Right ventricle myocardium inferior (tissue), 1 donor: ENCODE data around the gene ZNF746. TPM values are rescaled to one million over a fixed set of nuclear protein-coding genes. Genes with fewer than 3 reads are reported as not detected.
"Not testable (repeated sequence)": the region's sequence is repeated elsewhere in the genome, so short reads cannot be mapped to it uniquely, and the experiment has no call there.

Experiments
- ATAC-seq: fragments of 200-7000 bp; cut with Tn5 transposase; one replicate; pipeline ENCODE4 v1.9.1; 2020; ENCODE audit warnings: mild to moderate bottlenecking, moderate library complexity
- DNase-seq: peaks from one replicate; pipeline ENCODE4 v3.0.0; 2021; ENCODE audit errors: missing footprints
- intact Hi-C: fragments of 100-400 bp; cut with DNase I; formaldehyde crosslinking; loops from one replicate; pipeline ENCODE4 v1.11.0; 2022
- total RNA-seq: library from RNA; stranded (reverse); fragmentation: NEBNext Ultra II Directional; extraction: Animal tissue kit (Norgen Biotek cat#: 25700); gene quantifications from one replicate; pipeline ENCODE4 v1.2.1, GENCODE V29; 2021
- donor health status: DM: no; HTN: yes; CAD: no; lungs with severe emphysema.

Gene ZNF746
- total RNA-seq, 1 donor from 2014 or later, result 8.4 TPM

DNA sequence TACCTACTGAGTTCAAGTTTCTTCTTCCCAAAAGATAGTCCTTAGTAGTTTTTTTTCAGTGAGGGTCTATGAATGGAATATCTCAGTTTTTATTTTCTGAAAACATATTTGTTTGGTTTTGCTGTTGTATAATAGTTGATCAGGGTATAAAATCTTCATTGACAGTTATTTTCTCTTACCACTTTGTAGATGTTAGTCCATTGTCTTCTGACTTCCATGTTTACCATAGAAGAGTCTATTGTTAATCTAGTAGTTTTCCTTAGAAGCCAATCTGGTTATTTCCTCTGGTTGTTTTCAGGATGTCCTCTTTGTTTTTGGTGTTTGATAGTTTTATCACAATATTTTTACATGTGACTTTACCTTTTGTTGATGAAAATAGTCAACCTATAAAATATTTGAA, 31.2 kb downstream of the ZNF746 start:
- intact Hi-C loops, result no loop called here
- DNase-seq (no peak), ATAC-seq (no peak)

DNA sequence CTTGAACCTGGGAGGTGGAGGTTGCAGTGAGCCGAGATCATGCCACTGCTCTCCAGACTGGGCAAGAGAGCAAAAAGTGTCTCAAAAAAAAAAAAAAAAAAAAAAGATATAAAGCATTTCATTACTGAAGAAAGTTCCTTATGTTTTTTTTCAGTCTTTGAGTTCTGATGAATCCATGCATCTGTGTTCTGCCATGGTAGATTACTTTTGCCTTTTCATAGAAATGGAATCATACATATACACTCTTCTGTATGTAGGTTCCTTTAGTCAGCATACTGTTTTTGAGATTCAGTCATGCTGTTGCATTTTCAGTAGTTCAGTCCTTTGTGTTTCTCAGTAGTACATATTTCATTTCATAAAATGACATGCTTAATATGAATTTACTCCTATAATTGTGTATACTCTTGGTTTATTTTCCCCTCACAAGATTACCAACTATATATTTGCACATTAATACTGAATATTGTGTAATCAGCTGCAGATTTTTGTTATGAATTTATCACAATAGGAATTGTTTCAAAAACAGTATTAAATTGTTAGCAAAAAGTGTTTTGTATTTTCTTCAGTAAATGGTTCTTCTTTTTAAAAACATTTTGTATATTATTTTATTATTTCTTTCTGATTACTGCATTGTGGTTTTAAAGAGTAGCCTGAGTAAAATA, 34.0 kb downstream of the ZNF746 start:
- intact Hi-C loops, result no loop called here

DNA sequence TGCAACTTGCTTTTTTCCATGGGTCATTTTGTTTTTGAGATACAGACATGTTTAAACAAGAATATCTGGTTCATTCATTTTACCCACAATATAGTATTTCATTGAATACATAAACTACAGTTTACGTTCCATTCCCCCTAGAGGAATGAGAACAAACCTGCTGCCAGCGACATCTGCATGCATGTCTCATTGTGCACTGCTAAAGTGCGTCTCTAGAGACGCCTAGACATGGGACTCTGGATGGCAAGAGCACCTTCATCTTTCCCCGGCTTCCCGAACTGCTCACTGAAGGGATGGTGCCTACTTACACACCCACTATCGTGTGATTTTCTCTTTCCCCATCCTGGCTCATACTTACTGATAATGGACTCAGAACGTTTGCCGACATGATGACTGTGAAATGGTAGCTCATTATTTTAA, 35.5 kb downstream of the ZNF746 start:
- ATAC-seq (no peak), DNase-seq (no peak)
- intact Hi-C loops, result no loop called here

More for the DNA sequence above, 34.0 kb downstream of the ZNF746 start:
- DNase-seq, result no peak
- no peak for ATAC-seq

DNA sequence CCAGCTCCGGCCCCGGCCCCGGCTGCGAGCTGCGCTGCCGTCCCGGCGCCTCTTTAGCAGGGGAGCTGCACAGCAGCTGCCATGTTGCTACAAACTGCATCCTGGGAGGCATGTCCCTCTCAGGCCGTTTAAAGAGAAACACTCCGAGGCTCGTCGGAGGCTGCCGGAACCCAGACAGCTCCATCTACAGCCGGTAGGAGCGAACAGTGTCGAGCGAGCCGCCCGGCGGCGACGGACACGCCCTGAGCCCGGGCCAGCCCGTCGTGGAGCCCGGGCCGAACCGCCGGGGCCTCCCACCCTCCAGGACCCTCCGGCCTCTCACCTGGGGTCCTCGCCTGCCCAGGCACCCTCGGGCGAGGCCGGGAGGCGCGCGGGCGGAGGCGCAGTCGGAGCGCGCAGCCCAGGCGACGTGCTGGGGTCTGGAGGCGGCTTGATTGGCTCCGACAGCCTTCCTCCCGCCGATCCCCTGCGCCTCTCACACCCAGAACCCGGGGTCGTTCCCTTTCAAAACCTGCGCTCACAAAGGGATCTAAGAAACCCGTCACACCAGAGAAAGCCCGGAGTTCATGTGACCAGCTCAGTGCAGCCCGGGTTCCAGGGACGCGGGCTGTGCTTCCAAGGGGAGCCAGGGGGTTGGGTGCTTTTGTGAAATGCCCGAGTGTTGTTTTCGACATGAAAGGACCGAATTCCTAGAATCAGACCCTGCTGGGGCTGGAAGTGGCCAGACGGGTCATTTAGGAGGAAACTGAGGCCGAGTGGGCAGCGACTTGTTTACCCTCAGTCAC, 36.9 kb downstream of the ZNF746 start, which contains the start of gene ZNF777:
Gene ZNF777 (minus strand): TSS at position 570 of the 785 bp plus-strand sequence. CDS start 5,040 bp downstream, outside the sequence.
- ATAC-seq, result peak; percentile 99
- intact Hi-C loops, result no loop called here
- peak; percentile 88 for DNase-seq

DNA sequence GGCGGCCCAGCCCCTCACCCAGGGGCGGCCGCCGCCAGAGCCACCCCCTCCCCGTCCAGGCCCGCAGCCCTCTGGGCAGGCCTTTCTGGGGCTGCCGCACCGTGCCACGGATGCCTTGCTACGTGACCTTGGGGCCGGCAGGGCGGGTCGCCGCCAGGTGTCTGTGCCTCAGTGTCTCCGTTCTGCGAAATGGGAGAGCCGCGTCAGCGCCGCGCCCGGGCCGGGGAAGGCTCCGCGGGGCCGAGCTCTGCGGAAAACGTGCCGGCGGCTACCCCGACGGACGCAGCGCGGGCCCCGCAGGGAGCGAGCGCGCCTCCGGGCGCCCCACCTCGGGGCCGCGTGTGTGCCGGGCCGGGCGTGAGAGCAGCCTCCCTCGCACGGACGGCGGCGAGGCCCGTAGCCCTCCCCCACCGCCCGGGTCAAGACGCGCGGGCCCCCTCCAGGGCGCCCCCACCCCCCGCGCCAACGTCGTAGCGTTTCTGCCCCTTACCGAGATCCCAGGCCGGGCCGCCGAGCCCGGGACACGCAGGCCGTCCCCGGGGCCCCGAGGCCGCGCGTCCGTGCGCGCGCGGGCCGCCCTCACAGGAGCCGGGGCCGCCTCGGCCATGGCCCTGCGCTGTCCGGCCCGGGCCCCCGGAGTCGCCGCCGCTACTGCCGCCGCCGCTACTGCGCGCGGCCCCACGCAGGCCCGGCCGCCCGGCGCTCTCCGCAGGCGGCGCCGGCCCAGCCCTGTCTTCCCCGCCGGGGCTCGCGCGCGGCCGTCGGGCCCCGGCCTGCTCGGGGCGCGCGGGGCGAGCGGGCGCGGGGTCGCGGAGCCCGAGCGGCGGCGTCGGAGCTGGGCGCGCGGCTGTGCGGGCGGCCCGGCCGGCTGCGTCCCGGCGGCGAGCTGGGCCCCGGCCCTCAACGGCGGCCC, 37.8 kb downstream of the ZNF746 start:
- ATAC-seq (no peak), DNase-seq (peak; percentile 43)
- intact Hi-C loops, result no loop called here

DNA sequence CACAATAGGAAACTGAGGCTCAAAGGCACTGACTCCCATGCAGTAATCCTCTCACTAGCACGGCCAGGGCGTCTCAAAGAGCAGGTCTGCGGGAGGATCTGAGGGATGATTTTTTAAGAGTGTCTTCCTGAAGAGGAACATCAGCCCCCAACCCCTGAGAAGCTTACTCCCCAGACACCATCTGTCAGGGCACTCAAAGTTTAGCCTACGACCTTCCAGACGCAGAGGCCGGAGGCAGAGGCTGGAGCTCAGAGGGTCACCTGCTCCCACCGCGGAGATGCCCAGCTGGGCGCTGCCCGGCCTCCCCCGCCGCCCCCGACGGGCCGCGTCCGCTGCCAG, 38.4 kb downstream of the ZNF746 start:
- no peak for ATAC-seq
- intact Hi-C loops, result no loop called here
- DNase-seq, result no peak

DNA sequence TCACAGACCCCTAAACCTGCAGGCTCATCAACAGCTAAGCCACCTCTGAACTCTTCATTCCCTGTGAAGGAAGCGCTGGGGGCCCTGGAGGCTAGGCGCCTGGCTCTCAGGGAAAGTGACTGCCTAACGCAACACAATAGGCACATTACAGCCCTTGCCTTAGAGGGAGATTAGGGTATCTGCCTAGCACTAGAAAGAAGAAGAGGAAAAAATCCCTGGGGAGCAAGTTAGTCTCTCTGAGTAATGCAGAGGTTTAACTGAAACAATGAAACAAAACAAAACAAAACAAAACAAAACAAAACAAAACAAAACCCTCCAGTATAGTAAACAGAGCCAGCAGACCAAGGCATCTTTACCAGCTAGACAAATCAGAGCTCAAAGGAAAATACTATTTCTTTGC, 39.4 kb downstream of the ZNF746 start:
- intact Hi-C loops, result no loop called here
- no peak for DNase-seq
- ATAC-seq, result no peak

DNA sequence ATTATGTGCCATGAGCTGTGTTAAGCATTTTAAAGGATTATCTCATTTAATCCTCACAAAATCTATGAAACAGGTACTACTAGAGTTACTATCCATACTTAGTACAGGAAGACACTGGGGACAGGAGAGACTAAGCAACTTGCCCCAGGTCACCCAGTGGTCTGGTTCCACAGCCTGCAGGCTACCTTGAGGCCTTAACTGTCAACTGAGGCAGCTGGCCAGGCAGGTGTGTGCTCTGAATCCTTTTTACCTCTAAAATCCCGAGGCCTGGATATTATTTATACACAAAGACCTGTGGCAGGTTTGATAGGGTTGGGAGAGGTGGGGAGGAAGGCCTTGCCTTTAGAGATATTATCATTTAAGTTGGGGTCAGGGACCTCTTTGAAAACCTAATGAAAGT, 39.8 kb downstream of the ZNF746 start:
- no peak for ATAC-seq
- no peak for DNase-seq
- intact Hi-C loops, result no loop called here

DNA sequence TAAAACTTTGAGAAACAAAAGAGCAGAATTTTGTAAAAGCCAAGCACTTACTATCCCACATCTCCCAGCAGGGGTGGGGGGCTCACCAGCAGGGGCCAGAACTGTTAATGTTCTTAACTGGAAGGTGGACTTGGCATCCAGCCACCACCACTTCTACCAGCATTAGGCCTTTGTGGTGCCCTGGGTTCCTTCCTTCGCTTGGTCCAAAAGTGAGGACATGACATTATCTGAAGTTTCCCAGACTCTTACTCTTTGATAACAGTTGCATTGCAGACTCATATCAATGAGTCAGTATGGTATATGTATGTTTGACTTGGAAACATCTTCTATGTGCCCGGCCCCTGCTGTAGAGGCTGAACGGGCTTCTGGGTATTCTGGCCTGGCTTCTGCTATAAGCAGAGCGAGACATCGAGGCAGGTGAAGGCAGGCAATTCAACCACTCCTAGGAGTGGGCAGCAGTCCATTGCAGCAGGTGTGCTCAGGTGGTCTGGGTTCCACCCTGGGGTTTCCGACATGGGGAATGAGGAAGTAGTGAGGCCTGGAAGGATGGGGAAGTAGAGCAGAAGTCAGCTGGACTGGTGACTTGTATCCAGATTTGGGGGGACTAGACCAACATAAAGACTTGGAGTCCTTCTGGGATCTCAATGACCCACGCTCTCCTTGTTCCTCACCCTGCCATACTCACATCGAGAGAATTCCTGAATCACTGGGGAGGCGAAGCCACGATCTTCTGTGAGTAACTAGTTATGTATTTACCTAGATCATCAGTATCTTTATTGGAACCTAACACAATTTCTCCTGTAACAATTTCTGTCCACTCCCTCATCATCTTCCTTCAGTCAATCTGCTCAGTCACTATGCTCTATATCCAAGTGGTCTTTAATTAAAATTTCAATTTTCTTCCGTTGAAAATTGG, 40.8 kb downstream of the ZNF746 start:
- intact Hi-C loops, result no loop called here
- ATAC-seq, result no peak

DNA sequence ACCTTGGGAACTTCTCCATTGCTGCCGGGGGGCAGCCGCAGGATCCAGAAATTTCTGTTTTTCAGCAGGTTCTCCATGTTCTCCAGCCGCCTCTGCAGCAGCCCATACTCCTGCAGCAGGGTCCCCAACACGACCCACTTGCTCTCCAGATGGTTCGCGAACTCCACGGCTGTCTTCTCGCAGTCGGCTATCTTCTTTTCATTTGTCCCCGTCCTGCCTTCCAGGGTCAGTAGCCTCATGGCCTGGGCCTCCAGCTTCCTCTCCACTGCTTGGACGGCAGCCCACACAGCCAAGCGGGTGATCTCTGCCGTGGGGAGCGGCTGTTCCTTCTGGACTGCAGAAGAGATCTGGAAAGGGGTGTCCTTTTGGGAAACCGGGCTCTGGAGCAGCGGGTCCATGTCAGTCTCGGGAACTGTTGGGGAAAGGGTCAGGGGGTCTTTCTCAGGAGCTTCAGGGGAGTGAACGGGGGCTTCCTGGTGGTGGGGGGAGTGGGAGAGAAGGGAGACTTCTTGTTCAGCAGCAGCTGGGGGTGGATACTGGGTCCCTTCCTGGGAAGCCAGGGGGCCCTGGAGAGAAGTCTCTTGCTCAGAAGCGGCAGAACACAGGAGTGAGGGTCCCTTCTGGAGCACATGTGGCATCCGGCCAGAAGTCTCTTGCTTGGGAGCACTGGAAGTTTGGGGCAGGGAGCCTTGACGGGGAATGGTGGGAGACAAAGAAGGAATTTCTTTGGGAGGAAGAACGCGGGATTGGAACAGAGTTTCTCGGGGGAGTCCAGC, 42.2 kb downstream of the ZNF746 start:
- DNase-seq (peak; percentile 63), ATAC-seq (no peak)
- intact Hi-C loops, result no loop called here

More for the DNA sequence above, 40.8 kb downstream of the ZNF746 start:
- peak; percentile 44 for DNase-seq

DNA sequence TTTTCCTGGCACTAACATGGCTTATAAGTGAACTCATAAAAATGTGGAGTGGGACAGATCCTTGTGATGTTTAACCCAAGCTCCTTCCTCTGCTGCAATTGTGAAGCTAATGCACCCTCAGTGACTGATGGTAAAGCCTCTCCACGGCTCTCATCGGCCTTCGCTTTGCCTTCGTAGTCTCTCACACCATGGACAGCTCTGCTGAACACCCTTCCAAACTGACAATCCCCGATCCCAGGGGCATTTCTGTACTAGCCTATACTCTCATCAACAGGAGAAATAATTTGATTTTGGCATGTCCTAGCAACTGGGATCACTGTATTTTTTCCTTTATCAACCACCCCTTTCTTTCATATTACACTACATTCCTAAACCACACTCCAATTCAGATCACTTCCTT, 42.9 kb downstream of the ZNF746 start:
- peak; percentile 4 for DNase-seq
- ATAC-seq, result no peak
- intact Hi-C loops, result no loop called here

DNA sequence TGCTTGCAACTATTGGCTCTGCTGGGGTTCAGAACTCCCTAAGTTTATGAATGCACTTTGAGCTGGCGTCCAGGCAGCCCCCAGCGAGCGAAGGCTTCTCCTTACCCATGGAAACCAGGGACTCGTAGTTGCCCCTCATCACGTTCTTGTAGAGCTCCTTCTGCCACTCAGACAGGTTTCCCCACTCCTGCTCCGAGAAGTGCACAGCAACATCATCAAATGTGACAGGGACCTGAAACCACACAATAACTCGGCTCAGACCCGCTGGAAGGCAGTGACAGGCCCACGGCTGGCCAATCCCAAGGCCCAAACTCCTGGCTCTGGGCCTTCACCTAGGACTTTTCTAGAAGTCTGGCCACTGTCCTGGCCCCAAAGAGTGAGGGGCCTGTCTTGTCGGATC, 43.6 kb downstream of the ZNF746 start:
- DNase-seq, result peak; percentile 23
- ATAC-seq, result no peak
- intact Hi-C loops, result no loop called here

DNA sequence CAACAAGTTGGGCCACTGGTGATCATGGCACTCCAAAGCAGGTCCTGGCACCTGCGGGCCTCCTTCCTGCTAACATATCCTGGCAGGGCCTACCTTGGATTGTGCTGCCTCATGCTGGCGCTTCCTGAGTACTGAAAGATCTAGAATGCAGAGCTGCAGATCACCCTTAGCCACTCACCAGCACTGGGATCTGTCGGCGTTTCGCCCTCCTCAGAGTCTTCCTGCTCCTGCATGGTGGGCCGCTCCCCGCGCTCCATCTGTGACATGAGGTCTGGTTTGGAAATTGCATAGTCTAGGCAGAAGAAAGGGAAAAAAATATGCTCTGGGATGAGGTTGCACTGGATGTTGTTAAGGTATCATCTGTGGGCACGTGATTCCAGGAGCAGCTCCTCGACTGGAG, 46.8 kb downstream of the ZNF746 start:
- DNase-seq (peak; percentile 18), ATAC-seq (no peak)
- intact Hi-C loops, result no loop called here

DNA sequence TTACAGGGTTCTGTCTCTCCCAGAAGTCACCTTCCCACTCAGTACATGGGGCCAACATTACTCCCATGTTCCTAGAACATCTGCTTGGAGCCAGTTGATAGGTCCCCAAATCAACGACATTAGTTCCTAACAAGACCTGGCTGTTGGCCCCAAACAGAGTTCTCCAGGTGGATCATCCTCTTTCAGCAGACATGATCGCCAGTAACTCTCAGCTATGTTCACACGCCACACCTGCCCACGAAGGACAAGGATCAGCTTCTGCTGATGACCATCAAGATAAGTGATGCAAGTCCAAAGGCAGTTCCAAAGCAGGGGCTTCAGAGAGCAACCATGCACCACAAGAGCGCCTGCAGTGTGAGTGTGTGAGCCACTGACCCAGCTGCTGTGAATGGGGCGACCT, 47.7 kb downstream of the ZNF746 start:
- ATAC-seq (no peak), DNase-seq (peak; percentile 23)
- intact Hi-C loops, result no loop called here

DNA sequence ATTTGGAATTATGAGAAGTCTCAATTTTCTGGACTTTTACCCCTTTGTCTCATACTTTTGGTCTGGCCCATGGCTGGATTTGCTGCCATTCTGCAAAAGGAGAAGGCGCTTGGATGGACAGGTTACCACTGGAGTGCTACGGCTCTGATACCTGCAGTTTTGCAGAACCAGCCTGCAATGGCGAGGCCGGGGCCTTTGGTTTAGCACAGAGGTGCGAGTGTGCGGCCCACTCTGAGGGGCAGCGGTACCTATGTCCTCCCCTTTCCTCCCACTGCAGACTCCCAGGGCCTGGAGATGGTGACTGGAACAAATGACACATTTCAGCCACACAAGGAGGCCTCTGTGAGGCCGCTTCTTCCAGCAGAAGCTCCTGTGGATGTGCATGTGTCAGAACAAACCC, 48.6 kb downstream of the ZNF746 start:
- ATAC-seq, result no peak
- intact Hi-C loops, result no loop called here
- DNase-seq, result peak; percentile 7

DNA sequence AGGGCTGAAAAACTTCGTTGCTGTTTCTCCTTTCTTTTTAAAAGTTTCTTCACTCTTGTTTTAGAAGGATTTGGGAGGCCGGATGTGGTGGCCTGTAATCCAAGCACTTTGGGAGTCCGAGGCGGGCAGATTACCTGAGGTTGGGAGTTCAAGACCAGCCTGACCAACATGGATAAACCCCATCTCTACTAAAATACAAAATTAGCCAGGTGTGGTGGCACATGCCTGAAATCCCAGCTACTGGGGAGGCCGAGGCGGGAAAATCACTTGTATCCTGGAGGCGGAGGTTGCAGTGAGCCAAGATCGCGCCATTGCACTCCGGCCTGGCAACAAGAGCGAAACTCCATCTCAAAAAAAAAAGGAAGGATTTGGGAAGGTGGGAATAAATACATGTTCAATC, 51.6 kb downstream of the ZNF746 start:
- intact Hi-C loops, result not testable (repeated sequence)

DNA sequence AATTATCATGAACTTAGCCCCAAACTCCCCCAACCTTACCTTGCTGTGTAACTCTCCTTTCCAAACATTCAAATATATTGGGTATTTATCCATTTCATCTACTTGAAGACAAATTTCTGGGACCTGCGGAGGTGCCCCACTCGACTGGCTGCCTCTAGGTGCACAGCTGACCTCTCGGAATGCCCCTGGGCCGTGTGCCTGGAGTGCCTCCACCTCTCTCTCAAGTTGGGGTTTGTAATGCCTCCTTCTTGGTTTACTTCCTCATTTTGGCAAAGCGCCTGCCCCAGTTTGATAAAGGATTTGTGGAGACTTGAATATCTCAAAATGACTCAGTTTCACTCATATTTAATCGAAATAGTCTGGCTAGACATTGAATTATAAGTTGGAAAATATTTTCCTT, 53.3 kb downstream of the ZNF746 start:
- intact Hi-C loops, result no loop called here
- DNase-seq, result no peak
- no peak for ATAC-seq

More for the DNA sequence above, 51.6 kb downstream of the ZNF746 start:
- ATAC-seq, DNase-seq: not testable (repeated sequence)

DNA sequence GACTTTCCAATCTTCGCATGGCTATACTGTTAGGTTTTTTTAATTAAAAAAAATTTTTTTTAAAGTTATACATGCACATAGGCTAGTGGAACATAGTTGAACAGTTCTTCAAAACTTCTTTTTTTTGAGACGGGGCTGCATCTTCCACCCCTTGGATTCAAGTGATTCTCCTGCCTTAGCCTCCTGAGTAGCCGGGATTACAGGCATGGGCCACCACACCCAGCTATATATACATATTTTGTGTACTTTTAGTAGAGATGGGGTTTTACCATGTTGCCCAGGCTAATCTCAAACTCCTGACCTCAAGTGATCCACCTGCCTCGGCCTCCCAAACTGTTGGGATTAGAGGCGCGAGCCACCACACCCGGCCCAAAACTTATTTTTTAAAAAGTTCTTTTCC, 54.1 kb downstream of the ZNF746 start:
- ATAC-seq (no peak), DNase-seq (no peak)
- intact Hi-C loops, result no loop called here
